ENCODE results near the gene CLCN2.

DNA sequence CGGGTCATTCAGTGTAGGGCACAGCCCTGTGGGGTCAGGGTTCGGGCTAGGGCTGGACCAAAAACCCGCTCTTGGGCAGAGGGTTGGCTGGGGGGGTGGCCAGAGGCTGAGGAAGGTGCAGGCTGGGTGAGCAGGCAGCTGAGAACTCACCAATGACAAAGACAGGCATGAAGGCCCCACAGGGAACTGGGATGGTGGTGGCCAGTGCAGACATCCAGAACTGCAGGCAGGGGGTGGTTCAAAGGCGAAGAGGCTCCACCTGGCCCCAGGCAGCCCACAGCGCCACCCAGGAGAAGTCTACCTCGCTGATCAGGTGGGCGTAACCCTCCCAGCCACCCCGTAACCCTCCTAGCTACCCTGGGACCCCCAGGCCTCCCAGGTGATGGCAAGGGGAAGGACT is 6.7 kb downstream of the CLCN2 start:
- TF ChIP-seq POLR2A (IDR thresholded peaks at IDR 0.05) = no peak
- TF ChIP-seq, protein P1, sequence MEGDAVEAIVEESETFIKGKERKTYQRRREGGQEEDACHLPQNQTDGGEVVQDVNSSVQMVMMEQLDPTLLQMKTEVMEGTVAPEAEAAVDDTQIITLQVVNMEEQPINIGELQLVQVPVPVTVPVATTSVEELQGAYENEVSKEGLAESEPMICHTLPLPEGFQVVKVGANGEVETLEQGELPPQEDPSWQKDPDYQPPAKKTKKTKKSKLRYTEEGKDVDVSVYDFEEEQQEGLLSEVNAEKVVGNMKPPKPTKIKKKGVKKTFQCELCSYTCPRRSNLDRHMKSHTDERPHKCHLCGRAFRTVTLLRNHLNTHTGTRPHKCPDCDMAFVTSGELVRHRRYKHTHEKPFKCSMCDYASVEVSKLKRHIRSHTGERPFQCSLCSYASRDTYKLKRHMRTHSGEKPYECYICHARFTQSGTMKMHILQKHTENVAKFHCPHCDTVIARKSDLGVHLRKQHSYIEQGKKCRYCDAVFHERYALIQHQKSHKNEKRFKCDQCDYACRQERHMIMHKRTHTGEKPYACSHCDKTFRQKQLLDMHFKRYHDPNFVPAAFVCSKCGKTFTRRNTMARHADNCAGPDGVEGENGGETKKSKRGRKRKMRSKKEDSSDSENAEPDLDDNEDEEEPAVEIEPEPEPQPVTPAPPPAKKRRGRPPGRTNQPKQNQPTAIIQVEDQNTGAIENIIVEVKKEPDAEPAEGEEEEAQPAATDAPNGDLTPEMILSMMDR (IDR thresholded peaks at IDR 0.05) = no peak

All from body of pancreas (tissue), 4 donors.